NCI-H1092 treated with DMSO at 0.1 percent for 48 hours (cell line): ENCODE measurements around the gene SELENOO.
"Not testable (repeated sequence)": the region's sequence is repeated elsewhere in the genome, so short reads cannot be mapped to it uniquely, and the experiment has no call there.

Source experiments
- DNase-seq: peaks from one replicate; lab custom pipeline; 2025; lab: John Stamatoyannopoulos, UW

SELENOO gene

DNA sequence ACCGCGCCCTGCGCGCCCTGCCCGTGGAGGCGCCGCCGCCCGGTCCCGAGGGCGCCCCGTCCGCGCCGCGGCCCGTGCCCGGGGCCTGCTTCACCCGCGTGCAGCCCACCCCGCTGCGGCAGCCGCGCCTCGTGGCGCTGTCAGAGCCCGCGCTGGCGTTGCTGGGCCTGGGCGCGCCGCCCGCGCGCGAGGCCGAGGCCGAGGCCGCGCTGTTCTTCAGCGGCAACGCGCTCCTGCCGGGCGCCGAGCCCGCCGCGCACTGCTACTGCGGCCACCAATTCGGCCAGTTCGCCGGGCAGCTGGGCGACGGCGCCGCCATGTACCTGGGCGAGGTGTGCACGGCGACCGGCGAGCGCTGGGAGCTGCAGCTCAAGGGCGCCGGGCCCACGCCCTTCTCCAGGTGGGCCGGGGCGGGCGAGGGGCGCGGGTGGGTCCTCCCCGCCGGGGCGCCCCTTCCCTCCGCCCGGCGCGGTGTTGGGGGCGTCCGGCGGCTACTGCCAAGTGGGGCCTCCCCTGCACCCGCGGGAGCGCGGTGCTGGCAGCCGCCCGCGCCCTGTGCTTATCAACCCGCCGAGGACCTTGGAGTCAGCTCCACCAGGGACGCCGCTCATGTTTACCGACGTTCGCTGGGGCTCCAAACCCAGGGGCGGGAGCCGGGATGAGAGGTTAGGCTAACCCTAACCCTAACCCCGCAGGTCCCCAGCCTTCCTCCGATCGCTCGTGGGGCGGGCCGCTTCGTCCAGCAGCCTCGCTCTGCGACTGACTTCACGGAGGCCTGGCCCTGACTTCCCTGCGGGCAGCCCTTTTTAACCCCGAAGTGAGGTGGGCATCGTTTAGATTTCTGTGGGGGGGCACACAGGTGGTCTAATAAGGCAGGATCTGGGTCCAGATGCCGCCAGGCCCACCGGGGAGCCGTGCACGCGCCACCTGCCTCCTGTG lies 649 bp downstream of the SELENOO start:
- no peak for DNase-seq

DNA sequence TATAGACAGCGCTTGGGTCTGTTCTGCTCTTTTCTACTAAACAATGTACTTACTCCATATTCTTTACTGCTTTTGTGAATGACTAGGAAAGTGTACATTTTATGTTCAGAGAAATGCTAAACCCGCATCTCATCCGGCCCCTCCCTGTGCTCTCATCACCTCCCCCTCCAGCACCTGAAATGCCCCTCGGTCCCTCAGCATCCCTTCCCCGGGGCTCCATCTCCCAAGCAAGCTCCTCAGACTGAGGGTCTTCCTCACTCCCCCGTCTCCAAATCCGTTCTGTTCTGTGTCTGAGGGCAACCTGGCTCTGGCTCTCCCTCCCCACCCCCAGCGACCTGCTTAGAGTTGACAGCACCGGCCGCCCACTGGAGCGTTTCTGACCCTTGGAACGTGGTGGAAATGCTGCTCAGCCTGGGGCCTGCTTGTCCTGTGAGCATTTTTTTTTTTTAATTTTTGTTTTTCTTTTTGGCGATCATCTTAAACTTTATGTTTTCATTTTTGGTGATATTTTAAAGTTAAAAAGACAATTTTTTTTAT lies 1.4 kb downstream of the SELENOO start:
- DNase-seq, result no peak

DNA sequence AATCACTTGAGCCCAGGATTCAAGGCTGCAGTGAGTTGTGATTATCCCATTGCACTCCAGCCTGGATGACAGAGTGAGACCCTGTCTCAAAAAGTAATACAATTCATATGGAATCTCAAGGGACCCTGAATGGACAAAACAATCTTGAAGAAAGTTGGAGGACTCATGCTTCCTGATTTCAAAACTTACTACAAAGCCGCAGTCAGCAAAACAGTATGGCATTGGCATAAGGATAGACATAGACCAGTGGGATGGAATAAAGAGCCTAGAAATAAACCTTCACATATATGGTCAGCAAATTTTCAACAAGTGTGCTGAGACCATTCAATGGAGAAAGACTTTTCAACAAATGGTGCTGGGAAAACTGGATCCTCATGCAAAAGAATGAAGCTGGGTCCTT lies 2.5 kb downstream of the SELENOO start:
- DNase-seq, result no peak

DNA sequence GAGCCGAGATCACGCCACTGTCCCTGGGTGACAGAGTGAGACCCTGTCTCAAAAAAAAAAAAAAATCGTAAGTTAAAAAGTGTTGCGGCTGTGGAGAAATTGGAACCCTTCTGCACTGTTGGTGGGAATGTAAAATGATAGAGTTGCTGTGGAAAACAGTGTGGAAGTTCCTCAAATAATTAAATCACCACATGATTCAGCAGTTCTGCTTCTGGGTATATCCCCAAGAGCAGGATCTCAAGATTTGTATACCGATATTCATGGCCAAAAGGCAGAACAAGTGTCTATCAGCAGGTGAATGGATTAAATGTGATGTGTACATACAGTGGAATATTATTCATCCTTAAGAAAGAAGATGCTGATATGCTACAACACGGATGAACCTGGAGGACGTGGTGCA lies 3.8 kb downstream of the SELENOO start:
- DNase-seq, result no peak

DNA sequence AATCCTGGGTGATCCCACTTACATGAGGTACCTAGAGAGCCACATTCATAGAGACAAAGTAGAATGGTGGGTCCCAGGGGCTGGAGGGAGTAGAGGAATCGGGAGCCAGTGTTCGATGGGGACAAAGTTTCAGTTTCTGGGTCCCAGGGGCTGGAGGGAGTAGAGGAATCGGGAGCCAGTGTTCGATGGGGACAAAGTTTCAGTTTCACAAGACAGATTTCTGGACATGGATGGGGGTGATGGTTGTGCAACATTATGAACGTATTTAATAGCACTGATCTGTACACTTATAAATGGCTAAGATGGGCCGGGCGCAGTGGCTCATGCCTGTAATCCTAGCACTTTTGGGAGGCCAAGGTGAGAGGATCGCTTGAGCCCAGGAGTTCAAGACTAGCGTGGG lies 4.2 kb downstream of the SELENOO start:
- DNase-seq, result not testable (repeated sequence)

DNA sequence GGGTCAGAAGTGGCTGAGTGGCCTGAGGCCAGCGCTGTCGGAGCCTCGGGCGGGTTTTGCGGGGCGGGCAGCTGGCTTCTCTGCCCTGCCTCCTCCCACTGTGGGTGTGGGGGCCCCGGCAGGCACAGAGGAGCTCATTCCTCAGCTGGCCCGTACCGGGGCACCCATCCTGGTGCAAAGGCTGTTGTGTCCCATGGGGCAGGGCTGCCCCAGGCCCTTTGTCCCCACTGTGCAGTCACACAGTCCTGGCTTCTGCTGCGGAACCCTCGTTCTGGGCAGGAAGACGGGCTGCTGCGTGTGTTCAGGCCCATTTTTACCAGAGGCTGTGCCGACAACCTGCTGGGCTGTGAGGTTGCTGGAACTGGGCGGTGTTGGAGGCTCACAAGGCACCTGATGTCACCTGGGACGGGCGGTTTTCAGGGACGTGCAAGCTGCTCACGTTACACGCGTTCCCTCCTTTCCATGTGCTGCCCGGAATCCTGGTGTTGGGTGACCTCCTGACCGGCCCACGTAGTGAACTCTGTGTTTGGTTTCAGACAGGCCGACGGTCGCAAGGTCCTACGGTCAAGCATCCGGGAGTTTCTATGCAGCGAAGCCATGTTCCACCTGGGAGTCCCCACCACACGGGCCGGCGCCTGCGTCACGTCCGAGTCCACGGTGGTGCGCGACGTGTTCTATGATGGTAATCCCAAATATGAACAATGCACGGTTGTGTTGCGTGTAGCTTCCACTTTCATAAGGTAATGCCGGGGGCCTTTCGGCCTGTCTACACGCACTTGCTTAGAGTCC lies 5.2 kb downstream of the SELENOO start:
- no peak for DNase-seq

DNA sequence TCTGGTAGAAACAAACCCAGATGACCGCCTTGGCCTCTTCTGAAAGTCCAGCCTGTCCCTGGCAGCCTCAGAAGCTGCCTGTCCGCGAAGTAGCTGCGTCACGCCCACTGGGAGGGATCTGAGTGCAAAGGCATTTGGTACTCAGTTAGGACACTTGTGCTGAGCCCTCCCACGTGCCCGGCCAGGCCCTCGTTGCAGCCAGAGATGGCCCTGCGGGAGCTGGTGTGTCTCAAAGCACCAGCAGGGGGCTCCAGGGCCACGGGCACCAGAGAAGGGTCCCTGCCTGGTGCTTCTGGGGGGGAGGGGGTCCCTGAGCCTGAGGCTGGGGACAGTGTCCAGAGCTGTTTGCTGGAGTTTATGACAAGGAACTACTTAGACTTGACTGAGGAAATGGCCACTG lies 5.8 kb downstream of the SELENOO start:
- DNase-seq, result no peak

DNA sequence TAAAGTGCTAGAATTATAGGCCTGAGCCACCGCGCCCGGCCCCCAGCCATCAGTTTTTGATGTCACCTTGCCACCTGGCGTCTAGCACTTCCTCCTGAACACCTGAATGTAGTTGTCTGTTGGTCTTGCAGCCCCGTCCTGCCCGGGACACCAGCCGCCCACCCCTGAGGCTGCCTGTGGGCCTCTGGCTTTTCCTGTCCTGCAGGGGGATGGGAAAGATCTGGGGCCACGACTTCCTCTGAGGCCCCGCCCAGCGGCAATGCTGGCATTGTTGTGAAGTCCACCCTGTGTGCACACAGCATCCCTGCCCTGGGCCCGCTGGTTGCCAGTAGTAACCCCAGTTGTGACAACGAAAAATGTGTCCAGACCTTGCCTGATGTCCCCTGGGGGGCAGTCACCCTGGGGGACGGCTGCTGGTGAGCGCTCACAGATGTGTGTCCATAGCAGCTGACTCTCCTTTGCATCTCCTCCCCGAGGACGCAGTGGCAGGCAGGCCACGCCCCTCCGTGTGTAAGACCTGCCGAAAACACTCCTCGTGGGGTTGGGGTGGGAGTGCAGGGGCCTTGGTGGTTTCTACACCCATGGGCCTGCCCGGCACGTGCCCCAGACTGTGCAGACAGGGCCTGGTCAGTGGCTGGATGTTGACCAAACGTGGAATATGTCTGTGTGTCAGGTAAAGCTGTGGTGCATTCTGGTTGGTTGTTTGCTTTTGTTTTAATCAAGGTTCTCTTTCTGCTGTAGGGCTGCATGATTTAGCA lies 6.8 kb downstream of the SELENOO start:
- no peak for DNase-seq

DNA sequence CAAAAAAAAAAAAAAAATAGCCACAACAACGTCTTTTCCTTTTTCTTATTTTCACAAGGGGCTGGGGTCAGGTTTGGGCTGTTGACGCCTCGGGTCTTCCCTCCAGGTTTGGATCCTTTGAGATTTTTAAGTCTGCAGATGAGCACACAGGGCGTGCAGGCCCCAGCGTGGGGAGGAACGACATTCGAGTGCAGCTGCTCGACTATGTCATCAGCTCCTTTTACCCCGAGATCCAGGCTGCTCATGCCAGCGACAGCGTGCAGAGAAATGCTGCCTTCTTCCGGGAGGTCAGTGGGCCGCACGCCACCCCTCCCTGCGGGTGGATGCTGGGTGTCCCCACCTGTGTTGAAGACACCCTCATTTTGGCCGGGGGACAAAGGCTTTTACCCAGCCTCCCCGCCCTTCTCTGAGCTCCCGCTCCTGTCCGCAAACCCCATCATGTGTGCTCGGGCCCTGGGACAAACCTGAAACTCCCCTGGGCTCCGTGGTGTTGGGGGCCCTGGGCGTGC lies 7.7 kb downstream of the SELENOO start:
- no peak for DNase-seq

DNA sequence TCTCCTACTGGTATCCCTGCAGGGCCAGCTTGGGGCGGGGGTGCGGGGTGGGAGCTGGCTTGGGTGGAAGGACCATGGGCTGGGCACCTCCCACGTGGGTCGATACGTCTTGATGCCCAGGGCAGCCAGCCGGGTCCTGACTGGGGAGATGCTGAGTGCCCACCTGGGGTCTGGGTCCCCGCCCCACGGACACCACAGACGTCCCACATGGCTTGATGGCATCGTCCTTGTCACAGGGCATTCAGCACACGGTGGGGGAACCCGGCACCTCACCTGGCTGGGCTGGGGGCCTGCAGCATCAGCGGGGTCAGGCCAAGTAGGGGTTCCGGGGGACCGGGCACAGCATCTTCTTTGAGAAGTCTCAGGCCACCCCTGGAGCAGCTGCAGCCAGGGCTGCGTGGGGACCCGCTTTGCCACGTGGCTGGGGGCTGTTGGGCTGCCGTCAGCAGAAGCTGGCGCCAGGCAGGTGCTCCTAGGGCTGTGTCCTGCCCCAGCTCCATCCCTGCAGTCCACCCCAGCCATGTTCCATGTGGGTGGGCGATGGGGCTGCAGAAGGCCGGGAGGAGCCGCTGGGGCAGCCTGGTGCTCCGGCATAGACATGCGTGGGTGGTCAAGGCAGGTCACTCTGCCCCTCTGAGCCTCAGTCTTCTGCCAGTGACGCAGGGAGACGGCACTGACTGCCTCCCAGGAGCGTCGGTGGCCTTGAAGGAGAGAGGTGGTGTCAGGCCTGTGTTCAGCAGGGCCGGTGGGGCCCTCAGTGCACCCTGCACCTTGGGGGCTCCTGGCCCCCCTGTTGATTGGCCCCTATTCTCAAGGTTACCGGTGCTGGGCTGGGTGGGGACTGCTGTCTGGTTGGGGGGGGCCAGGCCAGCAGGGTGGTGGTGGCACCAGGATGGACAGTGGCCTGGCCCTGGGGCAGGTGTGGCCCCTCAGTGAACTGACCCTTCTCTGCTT lies 8.4 kb downstream of the SELENOO start:
- DNase-seq, result no peak

DNA sequence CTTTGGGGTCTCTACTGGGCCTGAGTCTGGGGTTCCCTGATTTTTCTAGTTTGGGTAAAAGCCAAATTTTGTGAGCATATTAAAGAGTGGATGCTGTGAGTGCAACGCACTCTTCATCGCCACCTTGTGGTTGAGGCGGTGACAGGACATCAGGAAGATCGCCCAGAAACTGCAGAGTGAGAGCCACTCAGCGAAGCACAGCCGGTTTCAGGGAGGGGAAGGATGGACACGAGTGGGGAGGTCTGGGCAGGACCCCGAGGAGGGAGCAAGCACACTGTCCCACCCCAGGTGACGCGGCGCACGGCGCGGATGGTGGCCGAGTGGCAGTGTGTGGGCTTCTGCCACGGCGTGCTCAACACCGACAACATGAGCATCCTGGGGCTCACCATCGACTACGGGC lies 9.1 kb downstream of the SELENOO start:
- no peak for DNase-seq

DNA sequence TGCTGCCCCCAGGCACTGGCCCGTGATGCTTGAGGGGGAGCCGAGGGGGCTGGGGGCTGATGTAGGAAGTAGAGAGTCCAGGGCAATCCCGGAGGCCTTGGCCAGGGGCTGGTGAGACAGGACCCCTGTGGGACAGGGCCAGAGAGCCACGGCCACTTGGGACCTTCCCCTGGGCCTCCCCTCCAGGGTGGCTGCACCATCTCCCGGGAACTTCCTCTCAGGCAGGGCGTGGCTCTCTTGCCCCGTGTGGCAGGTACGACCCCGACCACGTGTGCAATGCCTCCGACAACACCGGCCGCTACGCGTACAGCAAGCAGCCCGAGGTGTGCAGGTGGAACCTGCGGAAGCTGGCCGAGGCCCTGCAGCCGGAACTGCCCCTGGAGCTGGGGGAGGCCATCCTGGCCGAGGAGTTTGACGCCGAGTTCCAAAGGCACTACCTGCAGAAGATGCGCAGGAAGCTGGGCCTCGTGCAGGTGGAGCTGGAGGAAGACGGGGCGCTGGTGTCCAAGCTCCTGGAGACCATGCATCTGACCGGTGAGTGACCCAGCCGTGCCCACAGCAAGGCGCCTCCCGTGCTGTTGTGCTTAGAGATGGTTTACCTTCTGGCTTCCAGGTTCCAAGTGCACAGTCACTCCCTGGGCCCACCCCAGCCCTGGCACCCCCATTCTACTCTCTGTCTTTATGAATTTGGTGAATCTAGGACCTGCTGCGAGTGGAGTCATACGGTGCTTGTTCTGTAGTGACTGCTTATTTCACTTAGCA lies 9.7 kb downstream of the SELENOO start:
- DNase-seq, result no peak

DNA sequence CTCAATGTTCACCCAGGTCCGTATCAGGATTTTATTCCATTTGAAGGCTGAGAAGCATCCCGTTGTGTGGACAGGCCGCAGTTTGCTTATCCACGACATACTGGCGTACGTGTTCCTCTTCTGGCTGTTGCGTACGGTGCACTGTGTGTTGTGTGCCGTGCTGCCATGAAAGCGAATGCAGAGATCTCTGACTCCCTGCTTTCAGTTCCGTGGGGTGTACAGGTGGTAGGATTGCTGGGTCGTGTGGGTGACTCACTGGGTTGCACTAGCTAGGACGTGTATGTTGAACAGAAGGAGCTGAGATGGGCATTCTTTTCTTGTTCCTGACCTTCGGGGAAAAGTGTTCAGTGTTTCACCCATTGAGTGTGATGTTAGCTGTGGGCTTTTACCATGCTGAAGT lies 10.3 kb downstream of the SELENOO start:
- DNase-seq, result no peak

DNA sequence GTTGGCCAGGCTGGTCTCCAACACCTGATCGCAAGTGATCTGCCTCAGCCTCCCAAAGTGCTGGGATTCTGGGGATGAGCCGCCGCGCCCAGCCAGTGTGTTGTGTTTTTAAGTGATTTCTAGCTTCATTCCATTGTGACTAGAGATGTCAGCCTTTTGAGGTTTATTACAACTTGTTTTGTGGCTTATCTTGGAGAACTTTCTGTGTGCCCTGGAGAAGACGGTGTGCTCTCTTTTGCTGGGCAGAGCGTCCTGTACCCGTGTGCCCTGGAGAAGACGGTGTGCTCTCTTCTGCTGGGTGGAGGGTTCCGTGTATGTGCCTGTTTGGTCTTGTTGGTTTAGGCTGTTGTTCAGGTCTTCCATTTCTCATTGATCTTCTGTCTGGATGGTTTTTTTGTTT lies 12.5 kb downstream of the SELENOO start:
- DNase-seq, result no peak

DNA sequence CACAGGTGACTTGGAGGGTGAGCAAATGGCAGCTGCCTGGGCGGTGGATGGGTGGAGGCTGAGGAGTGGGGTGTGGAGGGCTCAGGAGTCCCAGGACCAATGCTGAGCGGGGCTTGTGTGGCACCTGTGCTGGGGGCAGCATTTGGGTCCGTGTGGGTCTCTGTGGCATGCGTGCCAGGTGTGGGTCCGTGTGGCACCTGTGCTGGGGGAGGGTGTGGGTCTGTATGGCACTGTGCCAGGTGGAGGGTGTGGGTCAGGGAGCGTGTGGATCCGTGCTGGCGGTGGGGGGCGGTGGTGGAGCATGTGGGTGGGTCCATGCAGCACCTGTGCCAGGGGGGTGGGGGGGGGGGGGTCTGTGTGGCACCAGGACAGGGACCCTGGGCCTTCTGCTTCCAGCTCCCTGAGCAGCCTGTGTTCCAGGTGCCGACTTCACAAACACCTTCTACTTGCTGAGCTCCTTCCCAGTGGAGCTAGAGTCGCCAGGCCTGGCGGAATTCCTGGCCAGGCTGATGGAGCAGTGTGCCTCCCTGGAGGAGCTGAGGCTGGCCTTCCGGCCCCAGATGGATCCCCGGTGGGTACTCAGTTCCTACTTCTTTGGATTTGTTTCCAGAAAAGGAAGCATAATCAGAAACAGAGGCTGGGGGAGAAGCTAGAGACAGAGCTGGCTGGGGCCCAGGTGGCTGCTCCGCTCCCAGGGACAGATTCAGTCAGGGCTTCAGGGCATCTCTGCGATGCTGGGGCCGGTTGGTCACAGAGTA lies 14.7 kb downstream of the SELENOO start:
- no peak for DNase-seq

DNA sequence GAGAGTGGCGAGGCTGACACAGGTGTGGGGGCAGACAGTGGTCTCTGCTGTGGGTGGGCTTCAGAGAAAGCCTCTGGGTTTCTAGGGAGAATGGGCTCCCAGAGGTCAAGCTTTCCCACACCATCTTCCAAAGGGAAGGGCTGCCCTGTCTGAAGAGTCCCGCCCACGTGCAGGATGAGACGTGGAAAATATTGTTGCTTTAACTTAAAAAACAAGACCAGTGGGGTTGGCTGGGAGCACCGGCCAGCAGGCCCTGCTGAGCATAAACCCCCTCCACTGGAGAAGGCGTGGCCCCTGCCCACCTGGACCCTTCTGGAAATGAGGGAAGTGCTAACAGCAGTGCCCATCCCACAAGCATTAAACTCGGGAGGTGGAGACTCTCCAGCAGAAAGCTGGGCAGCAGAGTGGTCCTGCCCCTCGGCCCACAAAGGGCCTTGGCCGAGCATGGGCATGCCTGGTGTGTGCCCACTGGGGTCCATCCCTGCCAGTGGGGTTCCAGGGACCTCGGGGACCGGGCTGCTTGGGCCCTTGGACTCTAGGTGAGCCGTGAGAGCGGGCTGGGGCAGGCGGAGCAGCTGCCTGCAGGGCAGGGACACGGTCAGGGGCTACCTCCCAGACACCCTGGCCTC lies 15.4 kb downstream of the SELENOO start:
- DNase-seq, result no peak

DNA sequence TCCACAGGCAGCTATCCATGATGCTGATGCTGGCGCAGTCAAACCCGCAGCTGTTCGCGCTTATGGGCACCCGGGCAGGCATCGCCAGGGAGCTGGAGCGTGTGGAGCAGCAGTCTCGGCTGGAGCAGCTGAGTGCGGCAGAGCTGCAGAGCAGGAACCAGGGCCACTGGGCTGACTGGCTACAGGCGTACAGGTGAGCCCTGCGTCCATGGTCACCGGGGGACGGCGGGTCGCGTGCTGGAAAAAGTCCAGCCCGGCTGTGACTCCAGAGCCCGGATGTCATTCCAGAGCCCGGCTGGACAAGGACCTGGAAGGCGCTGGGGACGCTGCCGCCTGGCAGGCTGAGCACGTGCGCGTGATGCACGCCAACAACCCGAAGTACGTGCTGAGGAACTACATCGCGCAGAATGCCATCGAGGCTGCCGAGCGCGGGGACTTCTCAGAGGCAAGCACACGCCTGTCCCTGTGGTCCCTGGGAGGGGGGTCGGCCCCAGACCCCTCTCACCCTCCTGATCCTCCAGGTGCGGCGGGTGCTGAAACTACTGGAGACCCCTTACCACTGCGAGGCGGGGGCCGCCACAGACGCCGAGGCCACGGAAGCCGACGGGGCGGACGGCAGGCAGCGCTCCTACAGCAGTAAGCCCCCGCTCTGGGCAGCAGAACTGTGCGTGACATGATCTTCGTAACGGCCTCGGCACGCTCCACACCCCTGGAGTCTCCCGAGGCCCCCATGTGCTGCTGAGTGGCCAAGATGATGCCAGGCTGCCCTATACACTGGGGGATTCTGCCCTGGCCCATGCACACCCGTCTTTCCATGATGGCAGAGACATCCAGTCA lies 16.1 kb downstream of the SELENOO start:
- DNase-seq, result no peak
